GM12801 (cell line): ENCODE measurements around the gene SUCLA2.

Experiments
- TF ChIP-seq, protein P1 (sequence below): IDR thresholded peaks from one replicate; pipeline ENCODE4 v1.5.1; 2011; ENCODE audit warnings: control low read depth; ENCODE audit not compliant: insufficient read length; ENCODE audit errors: extremely low read depth

Gene SUCLA2

DNA sequence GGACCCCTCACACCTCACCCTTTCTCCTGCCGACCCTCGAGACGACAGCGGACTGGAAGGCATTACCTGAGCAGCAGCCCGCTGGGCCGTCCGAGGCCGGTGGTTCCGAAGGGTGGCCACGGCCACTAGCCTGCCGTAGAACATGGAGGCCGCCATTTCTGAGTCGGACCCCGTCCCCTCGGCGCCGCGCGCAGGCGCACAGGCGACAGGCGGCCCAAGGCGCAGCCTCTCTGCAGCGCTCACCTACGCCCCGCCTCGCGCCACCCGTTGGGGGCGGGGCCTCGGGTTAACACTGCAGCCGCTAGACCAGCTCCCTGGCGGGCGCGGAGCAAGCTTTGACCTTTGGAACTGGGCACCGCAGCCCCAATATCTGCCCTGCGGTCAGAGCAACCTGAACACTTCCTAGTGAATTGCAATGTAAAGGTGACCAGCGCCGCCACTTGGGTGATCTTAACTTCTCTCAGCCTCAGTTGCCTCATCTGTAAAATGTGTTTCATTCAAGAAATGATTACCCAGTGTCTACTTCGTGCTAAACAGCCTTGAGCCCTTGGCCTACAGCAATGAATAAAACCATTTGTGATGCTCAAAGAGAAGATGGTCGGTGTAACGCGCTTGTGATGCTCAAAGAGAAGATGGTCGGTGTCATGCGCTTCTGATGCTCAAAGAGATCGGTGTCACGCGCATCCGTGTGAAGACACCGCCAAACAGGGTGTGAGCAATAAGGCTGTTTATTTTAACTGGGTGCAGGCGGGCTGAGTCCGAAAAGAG lies at the start of gene SUCLA2:
SUCLA2 (minus strand) TSS at position 160 of the 768 bp plus-strand sequence; CDS start at position 156, 4 bp downstream.
- TF ChIP-seq, protein P1, sequence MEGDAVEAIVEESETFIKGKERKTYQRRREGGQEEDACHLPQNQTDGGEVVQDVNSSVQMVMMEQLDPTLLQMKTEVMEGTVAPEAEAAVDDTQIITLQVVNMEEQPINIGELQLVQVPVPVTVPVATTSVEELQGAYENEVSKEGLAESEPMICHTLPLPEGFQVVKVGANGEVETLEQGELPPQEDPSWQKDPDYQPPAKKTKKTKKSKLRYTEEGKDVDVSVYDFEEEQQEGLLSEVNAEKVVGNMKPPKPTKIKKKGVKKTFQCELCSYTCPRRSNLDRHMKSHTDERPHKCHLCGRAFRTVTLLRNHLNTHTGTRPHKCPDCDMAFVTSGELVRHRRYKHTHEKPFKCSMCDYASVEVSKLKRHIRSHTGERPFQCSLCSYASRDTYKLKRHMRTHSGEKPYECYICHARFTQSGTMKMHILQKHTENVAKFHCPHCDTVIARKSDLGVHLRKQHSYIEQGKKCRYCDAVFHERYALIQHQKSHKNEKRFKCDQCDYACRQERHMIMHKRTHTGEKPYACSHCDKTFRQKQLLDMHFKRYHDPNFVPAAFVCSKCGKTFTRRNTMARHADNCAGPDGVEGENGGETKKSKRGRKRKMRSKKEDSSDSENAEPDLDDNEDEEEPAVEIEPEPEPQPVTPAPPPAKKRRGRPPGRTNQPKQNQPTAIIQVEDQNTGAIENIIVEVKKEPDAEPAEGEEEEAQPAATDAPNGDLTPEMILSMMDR, result no peak

DNA sequence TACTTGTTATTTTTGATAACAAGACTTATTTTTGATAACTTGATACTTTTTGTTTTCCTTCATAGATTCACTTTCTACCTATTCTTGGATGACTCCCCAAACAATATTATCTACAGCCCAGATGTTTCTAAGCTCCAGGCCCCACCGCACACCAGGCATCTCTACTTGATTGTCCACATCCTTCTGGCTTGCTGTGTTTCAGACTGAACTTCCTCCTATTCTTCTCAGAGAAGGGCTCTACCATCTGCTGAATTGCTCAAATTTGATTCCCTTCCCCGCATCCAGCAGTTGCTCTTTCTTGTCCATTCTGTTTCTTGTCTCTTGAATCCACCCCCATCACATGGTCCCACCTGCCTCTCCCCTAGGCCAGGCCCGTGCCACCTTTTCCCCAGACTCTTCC lies 49.5 kb upstream of the SUCLA2 start:
- TF ChIP-seq, protein P1, result no peak

DNA sequence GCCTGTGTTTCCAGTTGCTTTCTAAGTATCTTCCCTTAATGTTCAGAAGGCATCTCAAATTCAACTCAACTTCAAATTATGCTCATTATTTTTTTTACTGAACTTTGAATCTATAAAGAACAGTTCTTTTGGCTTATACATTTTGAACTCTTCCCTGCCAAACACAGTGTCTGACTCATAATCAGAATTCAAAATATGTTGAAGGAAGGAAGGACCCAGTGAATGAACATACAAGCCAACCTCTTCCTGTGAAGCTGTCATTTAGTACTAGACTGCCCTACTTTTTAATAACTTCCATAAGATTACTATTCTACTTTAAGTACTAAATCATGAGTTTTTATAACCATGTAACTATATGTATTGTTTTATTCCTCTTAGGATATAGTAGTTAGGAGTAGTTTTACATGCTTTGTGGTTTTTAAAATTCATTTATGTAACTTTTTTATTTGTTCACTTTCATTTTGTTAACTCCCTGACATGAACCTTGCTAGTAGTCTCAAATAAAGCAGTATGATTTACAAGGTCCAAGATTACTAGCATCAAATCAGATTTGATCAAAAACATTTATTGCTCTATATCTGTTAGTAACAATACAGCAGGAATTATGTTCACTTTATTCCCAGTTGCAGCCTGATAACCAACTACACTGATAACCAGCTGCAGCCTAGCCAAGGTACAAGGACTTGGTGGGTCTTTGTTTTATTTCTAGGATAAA lies 42.9 kb upstream of the SUCLA2 start:
- TF ChIP-seq, protein P1, result no peak

DNA sequence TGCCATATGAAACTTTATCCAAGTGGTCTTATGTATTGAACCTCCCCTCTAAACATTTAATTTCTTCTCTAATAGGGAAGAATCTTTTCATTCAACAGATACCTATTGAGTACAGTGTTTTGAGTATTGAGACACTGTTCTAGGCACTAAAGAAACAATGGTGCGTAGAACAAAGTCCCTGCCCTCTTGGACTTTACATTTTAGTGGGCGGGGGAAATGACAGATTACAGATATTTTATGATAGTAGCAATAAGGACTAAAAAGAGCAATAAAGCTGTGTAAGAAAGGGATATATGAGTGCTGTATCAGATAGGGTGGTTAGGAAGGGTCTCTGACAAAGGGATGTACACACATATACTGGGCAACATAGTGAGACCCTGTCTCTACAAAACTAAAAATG lies 41.8 kb upstream of the SUCLA2 start:
- TF ChIP-seq, protein P1, result no peak

DNA sequence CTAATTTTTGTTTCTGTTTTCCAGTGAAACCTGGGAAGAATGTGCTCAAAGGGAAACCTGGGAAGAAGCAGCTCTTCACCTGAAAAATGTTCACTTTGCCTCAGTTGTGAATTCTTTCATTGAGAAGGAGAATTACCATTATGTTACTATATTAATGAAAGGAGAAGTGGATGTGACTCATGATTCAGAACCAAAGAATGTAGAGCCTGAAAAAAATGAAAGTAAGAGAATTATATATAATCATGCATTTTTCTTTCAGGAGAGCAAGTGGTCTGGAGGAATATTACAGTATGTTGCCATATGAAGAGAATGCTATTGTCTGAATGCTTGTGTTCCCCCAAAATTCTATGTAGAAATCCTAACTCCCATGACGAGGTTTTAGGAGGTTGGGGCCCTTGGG lies 39.8 kb upstream of the SUCLA2 start:
- TF ChIP-seq, protein P1, result no peak

DNA sequence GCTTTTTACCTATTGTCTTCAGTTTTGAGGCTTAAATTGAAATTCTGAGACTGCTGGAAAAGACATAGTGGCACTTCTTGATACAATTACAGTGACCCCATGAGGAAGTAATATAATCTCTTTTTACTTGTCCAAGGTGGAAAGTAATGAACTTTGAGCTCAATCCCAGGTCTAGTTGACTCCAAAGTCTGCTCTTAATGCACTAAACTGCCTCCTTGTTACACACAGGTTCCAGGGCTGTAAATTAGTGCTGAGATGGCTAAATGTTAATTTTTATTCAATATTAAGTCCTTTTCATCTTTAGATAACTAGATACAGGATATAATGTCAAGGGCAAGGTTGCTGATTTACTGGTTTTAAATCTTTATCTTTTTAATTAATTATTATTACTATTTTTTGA lies 39.0 kb upstream of the SUCLA2 start:
- TF ChIP-seq, protein P1, result no peak

DNA sequence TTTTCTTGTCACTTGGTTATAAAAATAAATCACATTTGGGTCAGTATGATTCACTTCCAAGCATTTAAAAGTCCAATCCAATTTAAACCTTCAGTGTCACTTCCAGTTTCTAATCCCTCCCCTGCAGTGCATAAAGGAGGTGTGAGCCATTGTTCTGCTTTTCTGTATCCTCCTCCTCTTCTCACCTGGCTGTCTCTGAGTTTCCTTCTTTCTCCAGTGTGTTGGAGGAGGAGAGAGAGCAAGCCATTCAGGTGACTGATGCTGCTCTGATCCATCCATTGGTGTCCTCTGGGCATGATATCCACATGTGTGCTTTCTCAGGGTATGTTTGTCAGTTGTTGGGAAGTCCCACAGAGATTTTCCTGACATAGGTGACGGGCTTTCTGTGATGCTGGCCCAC lies 37.7 kb upstream of the SUCLA2 start:
- TF ChIP-seq, protein P1, result no peak
